ENCODE data around the gene MAP2K6.

MAP2K6 gene

DNA sequence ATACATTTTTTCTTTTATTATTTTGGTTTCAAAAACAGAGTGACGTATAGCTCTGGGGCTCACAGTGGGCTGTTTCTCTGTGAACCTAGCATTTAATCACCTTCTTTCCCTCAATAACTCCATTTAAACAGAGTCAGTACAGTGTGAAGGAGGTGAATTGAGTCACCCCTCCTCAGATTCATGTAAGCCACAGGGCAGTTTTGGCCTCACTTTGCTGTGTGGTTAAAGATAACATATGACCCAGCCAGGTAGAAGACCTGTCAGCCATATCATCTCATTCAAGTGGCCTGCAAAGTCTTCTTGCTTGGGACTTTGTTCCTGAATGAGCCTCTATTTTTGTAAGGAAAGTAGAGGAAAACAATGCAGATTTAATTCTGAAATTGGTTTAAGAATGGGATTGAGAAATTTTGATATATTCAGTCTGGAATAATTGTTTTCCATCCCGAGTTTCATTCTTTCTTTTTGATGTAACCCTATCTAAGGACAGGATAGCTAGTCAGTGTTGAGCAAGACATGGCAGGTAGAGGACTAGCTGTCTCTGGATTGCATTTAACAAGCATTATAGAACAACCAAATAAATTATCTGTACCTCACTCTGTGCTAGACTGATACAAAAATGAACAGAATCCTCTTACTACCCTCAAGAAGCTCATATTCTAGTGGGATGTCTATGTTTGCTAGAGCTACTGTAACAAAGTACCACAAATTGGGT is 13.1 kb downstream of the MAP2K6 start:
- no peak for DNase-seq (ENCODE audit: low spot score)

DNA sequence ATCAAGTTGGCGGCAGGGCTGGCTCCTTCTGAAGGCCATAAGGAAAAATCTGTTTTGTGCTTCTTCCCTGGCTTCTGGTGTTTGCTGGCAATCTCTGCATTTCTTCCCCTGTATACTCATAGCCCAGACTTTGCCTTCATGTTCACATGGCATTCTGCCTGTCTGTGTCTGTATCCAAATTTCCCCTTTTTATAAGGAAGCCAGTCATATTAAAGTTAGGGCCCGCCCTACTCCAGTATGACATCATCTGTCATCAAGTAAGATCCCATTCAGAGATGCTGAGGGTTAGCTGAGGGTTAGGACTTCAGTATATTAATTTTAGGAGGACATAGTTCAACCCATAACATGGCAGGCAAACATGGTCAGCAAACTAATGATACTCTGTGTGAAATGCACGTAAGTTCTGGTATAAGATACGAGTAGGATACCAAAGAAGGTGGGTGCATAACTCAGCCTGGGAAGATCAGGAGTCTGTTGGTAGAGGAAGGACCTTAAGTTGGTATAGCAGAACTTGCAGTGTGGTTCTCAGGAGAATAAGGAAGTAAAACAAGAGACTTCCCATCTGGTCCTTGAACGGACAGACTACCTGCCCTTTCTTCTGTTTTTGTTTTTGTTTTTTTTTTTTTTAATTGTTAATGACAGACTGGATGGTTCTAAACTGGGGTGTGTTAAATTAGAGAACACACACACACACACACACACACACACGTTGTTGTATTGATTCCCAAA is 13.9 kb downstream of the MAP2K6 start:
- DNase-seq (ENCODE audit: low spot score): no peak

DNA sequence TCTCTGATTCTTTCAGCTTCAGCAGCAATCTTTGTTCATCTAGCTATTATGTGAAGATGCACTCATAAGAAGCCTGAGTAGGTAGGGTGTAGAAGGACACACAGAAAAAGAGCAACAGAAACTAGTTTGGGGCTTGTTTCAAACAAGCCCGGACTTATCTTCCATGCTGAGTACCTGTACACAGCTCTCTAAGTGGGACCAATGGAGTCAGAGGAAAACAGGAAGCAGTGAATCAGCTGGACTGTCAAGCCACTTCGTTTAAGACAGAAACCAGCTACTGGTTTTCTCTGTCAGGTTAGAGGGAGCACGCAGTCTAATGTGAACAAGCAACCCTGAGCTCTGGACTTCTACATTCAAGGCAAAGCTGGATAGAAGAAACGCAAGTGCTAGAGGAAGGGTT is 16.0 kb downstream of the MAP2K6 start:
- DNase-seq (ENCODE audit: low spot score): no peak

DNA sequence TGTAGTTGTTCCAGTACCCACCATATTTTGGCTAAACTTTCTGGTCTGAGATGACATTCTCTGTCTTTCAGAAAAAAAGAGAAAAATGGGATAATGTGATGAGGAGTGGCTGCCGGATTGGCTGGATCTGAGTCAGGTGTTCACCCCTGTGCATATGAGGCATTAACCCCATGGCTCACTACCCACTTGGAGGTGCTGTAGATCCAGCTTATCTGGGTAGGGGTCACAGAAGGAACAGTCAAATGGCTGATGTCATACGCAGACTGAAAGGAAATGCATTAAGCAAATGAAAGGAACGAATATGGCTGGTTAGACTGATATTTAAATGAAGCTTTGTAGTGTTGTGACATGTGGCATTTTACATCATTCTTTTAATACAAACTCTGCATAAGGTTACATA is 17.3 kb downstream of the MAP2K6 start:
- DNase-seq (ENCODE audit: low spot score): no peak

DNA sequence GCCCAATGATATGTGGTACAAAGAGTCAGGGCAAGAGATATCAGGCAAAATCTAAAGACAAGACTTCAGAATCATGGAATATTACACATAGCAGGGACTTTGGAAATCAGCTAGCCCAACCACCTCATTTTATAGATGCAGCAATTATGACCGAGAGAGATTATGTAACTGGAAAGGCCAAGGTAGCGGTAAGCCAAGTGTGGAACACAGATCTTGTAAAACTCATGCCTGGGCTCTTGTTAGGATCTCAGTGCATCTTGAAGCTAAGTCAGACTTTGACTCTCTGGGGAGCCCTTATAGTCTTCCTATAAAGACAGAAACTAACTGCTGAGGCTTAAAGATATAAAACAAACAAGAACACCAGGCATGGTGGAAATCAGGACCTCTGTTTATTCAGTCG is 18.6 kb downstream of the MAP2K6 start:
- DNase-seq (ENCODE audit: low spot score): no peak

DNA sequence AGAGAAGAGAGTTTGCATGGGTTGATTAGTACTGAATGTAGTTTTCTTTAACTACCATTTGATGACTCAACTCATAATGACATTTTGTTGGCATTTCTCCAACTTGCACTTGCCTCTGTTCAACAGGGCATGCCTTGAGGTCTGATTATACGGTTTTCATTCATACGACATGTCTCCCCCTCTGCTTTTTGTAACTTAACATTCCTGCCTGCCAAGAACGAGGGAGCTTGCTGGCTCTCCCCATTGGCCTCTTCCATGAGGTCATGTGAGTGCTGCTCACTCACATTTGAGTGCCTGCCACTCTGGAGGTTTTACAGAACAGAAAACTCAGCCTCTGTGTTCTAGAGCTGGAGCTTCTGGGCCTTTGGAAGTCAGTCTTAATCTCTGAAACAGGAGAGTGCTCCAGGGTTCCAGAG is 19.7 kb downstream of the MAP2K6 start:
- DNase-seq (ENCODE audit: low spot score): no peak

DNA sequence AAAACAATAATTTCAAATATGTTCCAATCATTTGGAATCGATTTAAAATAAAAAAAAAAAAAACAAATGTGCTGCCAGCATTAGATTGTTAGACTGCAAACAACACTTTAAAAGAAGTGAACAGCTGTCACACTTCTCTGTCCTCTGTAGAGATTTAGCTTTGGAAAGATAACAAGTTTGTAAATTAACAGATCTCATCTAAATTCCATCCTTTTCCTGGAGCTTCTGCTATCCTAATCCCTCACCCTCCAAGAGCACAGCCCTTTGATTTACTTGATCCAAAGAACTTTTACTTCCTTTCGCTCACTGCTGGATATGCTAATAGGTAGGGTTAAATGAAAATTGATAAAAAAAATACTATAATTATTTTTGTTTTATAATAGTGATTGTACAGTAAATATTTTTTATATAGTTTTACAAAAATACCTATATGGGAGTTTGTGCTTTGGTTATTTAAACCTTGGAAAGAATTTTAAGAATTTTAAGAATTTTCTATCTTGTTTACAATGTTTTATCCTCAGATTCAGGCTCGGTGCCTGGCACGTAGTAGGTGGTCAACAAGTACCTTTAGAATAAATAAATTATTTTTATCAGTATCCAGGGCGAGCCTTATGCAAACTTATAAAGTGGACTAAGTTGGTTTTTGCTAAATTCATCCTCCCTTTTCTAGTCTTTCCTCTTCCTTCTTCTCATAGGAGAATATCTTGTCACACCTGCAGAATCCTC is 21.6 kb downstream of the MAP2K6 start:
- no peak for DNase-seq (ENCODE audit: low spot score)

DNA sequence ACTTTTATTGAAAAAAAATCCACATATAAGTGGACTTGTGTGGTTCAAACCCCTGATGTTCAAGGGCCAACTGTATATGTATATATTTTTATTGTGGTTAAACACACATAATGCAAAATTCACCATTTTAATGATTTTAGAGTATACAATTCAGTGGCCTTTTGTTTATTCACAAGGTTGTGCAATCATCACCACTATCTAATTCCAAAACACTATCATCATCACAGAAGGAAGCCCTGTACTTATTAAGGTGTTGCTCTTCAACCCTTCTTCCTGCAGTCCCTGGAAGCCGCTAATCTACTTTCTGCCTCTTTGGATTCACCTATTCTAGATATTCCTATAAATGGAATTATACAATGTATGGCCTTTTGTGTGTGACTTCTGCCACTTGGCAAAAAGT is 23.0 kb downstream of the MAP2K6 start:
- no peak for DNase-seq (ENCODE audit: low spot score)

DNA sequence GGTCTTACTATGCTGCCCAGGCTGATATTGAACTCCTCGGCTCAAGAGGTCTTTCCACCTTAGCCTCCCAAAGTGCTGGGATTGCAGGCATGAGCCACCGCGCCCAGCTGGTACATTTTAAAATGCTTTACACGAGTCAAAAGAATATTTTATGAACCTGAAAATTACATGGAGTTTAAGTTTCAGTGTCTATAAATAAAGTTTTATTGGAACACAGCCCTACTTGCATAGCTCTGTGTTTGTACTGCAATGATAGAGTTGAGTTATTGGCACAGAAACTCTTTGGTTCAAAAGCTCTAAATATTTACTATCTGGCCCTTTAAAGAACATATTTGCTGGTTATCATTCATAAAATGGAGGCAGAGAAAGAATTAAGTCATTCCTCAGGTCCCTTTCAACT is 24.3 kb downstream of the MAP2K6 start:
- DNase-seq (ENCODE audit: low spot score): no peak

DNA sequence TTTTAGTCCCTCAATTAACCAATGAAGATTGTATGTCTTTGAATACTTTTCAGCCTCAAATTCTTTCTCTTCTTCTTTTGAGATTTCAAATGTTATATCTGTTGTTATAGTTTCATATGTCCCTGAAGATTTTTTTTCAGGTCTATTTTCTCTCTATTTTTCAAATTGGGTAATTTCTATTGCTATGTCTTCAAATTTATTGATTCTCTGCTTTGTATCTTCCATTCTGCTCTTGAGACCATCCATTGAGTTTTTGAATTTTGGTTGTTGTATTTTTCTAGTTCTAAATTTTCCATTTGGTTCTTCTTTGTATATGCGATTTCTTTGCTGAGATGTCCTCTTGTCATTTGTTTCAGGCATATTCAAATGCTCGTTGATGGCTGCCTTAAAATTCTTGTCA is 26.7 kb downstream of the MAP2K6 start:
- no peak for DNase-seq (ENCODE audit: low spot score)

DNA sequence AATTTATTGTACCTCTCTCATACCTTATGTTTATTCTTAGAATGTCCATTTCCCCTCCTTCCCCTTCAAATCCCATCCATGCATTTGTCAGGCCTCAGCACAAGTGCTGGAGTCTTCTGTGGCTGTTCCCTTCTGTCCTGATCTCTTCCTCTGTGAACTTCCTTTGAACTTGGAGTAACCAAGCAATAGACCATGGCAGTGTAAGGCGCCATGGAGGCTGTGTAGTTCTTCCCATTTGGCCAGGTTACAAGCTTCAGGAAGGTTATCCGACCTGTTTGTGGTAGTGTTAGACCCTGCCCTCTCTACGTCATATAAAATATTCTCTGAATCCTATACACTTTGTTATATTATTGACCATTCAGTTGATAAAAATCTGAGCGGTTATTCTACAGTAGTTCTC is 28.6 kb downstream of the MAP2K6 start:
- DNase-seq (ENCODE audit: low spot score): no peak

DNA sequence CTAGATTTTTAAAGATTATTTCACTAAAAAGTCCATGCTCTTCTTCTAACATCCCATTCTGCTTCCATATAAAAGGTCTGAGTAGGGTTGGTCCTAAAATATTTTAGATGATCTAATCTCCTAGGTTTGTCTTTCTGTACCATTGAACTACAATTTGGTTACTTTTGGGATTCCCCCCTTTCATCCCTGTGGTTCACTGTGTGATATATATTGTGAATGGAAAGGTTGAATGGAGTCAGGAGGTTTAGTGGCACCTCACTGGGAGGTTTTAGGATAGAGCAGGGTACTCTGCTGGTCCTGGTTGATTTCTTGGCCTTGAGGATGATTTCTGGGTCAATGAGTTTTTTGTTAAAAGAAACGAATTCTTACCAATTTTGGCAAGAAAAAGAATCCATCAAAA is 29.5 kb downstream of the MAP2K6 start:
- DNase-seq (ENCODE audit: low spot score): no peak

DNA sequence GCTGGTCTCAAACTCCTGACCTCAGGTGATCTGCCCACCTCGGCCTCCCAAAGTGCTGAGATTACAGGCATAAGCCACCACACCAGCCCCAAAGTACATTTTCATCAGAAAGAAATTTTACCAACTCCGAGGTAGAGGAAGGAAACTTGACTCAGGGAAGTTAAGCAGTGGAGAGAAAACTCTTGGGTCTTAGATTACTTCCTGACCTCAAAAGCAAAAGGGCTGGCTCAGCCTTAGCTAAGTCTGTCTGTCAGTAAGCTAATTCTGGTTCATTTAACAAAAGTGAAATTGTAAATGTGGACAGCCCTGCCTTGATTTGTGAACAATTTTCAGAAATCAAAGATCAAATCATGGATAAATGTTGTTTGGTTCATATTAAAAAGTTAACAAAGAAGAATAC is 30.6 kb downstream of the MAP2K6 start:
- no peak for DNase-seq (ENCODE audit: low spot score)

DNA sequence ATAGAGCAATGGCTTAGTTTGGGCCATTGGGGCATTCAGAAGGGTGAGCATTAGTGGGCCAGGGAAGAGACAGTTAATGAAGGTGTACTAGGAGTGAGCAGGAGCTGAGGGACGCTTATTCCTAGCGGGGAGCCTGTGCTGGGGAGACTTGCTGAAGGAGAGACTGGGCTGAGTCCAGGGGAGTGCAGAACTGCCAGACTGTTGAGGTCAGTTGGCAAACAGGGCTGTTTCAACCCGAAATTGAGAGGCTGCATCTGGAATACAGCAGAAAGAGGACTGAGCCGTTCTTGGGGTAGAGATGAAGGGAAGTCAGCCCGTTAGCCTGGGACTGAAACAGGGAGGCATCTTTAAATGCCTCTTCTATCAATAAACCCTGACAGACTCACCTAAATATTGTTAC is 33.2 kb downstream of the MAP2K6 start:
- no peak for DNase-seq (ENCODE audit: low spot score)

DNA sequence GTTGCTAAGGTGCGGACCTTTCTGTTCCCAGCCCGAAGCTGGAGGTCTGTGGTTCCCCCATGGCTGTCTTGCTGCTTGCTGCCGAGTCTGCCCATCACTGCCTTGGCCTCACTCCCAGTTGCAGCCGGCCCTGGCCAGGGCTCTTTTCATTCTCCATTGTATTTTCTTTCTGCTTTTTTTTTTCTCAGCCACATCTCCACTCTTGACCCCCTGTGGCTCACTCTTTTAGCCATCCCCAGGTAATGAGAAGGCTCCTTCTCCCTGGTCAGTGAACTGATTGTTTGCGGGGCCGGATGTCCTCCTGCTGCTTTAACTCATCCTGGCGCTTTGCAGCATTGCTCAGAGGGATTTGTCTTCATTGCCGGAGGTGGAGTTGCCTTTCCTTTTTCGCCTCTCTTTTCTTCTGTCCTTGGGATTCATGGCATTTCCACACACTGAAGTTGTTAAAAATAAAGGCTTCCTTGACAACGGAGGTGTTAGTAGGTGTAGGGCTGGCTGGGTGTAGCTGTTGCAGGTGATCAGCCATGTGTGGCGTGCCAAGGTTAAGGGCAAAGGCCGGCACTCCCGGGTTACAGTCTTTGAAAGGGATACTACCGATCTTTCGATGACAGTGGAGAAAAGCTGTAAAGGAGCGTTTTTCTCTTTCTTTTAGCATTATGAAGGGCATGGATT is 34.1 kb downstream of the MAP2K6 start:
- DNase-seq (ENCODE audit: low spot score): no peak

DNA sequence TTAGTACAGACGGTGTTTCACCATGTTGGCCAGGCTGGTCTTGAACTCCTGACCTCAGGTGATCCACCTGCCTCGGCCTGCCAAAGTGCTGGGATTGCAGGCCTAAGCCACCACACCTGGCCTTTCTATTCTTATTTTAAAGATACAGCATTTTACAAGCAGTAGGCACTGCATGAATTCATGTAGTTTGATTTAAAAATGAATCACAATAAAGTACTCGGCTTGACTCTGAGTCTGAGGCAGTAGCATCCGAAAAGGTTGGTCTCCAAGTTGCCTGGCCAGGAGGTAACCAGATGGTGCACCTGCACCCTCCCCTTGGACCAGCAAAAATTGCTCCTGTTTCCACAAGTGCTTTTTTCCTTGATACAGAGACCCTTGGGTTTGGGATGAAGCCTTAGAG is 35.6 kb downstream of the MAP2K6 start:
- DNase-seq (ENCODE audit: low spot score): no peak

DNA sequence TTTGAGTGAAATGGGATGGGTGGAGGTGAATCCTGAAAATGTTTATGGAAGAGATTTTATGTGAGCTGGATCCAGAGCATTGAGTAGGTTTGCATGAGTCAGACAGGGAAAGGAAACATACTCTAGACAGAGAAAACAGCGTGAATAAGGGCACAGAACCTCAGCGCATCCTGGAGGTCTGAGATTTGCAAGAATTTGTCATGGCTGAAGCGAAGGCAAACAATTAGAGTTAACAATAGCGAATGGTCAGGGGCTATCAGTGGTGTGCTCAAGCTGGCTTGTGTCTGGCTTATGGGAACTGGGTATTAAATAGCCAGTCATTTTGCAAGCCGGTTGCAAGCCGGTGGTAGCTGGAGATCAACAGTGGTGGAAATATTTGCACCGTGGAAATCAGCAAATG is 36.4 kb downstream of the MAP2K6 start:
- no peak for DNase-seq (ENCODE audit: low spot score)

DNA sequence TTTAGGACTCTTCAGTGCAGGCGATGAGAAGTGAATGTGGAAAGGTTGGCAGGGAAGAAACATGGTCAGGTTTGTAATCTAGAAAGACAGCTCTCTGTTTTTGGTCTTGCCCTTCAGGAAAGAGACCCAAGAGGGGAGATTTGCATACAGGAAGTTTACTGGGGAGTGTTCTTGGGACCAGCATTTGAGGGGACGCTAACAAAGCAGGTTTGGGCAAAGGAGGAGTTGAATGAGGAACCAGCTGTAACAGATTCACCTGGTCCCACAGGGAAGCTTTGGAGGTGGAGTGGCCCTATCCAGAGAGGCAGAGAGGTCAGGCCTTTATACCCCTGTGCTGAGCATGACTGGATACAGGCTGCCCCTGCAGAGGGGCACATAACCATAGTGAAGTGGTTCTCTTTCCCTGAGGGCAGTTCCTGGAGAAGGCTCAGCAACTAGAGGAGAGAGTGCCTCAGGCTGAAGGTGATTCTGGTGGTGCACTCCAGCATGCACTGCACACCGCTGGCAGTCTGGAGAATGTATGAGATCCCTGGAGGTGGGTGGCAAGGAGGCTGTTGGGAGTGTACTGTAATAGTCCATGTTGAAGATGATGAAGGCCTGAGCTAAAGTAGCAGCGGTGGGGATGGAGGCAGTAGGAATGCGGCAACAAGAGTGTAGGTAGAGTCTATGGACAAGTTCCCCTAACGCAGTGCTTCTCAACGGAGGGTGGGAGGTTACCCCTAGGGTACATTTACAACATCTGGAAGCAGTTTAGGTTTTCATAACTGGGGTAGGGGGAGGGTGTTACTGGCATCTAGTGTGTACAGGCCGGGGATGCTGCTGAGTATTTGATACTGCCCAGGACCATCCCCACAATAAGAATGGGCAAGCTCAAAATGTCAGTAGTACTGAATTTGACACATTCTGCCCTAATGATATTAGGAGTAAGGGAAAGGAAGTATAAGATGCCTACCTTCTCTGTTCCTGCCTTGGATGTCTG is 37.2 kb downstream of the MAP2K6 start:
- DNase-seq (ENCODE audit: low spot score): no peak

DNA sequence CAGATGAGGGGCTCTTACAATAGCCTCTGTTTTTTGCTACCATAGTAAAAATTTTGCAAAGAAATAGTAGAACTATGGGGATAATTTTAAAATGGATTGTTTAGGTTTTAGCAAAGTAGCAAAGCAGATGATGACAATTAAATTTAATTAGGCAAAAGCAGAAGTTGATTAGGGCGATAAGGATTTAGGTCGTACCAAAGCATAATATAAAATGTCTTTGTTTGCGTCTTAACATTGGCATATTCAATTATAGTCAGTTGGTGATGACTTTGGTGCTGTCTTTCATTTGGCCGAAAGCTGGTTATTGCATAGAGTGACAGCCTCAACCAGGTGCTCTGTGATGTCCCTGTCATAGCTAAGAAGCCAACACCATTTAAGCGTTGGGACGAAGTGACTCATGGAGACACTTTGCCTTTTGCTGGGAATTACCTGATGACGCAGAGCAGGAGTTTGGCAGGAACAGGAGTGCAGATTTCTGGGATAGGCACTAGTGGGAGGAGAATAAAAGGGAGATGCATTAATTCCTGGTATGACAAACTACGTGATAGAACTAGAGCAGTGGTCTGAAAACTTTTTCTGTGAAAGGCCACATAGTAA is 38.3 kb downstream of the MAP2K6 start:
- no peak for DNase-seq (ENCODE audit: low spot score)

DNA sequence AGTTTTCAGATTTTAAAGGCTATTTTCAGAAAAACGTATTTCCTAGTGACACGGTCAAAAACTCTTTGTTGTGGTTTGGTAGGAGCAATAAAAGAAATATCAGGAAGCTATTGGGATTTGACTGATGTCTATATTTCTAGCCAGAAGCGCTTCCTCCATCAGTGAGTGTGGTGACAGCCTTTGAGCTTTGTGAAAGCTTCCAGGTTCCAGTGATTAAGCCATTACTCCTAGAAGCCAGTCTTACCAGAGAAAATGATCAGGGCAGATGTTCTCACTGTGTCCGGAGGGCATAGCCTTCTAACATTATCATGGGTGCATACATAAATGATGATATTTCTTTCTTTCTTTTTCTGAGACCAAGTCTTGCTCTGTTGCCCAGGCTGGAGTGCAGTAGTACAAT is 39.6 kb downstream of the MAP2K6 start:
- DNase-seq (ENCODE audit: low spot score): no peak

DNA sequence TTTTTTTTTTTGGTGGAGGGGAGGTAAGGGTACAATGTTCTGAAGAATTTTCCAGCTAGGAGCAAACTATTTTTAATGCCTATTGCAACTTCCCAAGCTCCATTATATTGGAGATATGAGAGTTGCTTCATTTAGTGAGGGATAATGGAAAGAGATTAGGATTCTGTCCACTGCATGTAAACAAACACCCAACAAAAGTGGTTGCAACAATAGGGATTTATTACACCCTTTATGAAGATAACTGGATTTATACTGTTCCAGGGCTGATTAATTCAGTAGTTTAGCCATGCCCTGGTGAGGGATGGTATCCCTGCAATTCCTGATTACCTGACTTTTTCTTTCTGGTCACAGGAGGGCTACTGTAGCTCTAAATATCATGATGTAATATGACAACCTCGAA is 40.5 kb downstream of the MAP2K6 start:
- no peak for DNase-seq (ENCODE audit: low spot score)

All from CD4-positive, alpha-beta T cell treated with Interleukin-2 at 100 ng/mL for 4 hours (primary cell).